Adipocyte (in vitro differentiated cells): ENCODE measurements around the gene HMOX1.
"Not testable (repeated sequence)": the region's sequence is repeated elsewhere in the genome, so short reads cannot be mapped to it uniquely, and the experiment has no call there.

Source experiments
- DNase-seq: peaks from one replicate; pipeline ENCODE4 v3.0.0-alpha.2; 2015; ENCODE audit warnings: low read depth
- H3K27me3 ChIP-seq: replicated peaks from 2 replicates; pipeline ENCODE4 v1.7.0; 2013; ENCODE audit warnings: mild to moderate bottlenecking, low read length, moderate library complexity; ENCODE audit not compliant: control insufficient read depth, insufficient read depth
- H3K36me3 ChIP-seq: 2 replicates; pipeline ENCODE4 v1.7.0; 2013; ENCODE audit warnings: low read length, mild to moderate bottlenecking, moderate library complexity; ENCODE audit not compliant: control insufficient read depth, insufficient read depth, severe bottlenecking
- H3K4me1 ChIP-seq: 2 replicates; pipeline ENCODE4 v1.7.0; 2013; ENCODE audit warnings: mild to moderate bottlenecking, low read length, moderate library complexity; ENCODE audit not compliant: control insufficient read depth, insufficient read depth
- H3K4me3 ChIP-seq: 2 replicates; pipeline ENCODE4 v1.7.0; 2013; ENCODE audit warnings: mild to moderate bottlenecking, low read length, moderate library complexity
- H3K9ac ChIP-seq: 2 replicates; pipeline ENCODE4 v1.7.0; 2013; ENCODE audit warnings: mild to moderate bottlenecking, low read length, moderate library complexity
- H3K9me3 ChIP-seq: 2 replicates; pipeline ENCODE4 v1.7.0; 2013; ENCODE audit warnings: mild to moderate bottlenecking, low read length, moderate library complexity; ENCODE audit not compliant: control insufficient read depth

Gene HMOX1

DNA sequence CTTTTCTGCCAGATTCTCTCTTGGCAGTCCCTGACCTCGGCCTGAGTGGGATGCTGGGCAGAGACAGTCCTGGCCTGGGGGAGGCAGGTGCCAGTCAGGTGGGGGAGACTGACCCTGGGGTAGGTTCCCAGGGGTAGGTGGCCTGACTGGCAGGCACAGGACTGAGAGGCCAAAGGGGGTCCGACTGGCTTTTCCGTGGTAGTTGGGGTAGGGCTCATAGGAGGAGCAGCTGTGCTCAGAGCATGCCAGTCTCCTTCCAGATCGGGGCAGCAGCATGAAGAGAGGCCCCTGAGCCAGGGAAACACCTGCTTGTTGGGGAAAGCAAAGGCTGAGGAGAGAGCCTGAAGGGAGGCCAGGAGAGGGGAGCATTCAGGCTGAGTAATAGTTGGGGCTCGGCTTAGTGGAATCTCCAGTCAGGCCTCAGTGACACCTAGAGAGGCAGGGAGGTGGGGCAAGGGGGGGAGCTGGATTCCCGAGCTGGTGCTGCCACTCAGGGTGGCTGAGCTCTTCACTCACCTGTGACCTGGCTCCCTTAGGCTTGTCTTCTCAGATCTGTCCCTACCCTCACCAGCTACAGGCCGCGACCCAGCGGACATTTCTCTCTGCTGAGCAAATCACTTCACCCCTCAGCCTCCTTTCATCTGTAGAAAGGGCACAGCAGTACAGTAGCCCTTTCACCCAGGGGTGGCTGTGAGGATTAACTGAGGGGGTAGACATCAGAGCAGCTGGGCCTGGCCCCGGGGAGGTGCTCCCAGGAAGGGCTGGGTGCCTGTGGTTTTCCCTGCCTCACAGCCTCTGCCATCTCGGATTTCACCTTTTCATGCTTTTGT, 45.3 kb downstream of the HMOX1 start:
- H3K36me3 ChIP-seq: no peaks in the 10 kb centered on the region
- H3K9ac ChIP-seq: no peak overlapping the region
- H3K9me3 ChIP-seq: no peaks in the 10 kb centered on the region
- H3K27me3 ChIP-seq: no peaks in the 10 kb centered on the region
- H3K4me1 ChIP-seq: peaks cover 3% of the 10 kb centered on the region
- no peak overlapping the region for H3K4me3 ChIP-seq
- peak; percentile 52 for DNase-seq

DNA sequence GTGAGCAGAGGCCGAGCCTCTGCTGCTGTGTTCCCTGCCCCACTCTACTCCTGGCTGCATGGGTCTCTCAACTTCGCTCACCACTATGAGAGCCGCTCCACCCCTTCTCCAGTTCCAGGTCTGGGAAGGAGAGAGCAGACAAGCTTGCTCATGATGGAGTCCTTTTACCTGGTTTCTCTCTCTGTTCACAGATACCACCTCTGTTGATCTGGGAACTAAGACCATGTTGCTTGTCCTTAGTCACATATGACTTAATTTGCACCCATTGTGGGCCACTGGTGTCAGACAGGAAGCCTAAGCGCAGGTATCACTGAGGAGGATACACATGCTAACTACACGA, 45.9 kb downstream of the HMOX1 start:
- no peak overlapping the region for H3K4me3 ChIP-seq
- DNase-seq: no peak
- peaks cover 8% of the 10 kb centered on the region for H3K4me1 ChIP-seq
- H3K27me3 ChIP-seq: no peaks in the 10 kb centered on the region
- no peaks in the 10 kb centered on the region for H3K36me3 ChIP-seq
- no peak overlapping the region for H3K9ac ChIP-seq
- no peaks in the 10 kb centered on the region for H3K9me3 ChIP-seq

DNA sequence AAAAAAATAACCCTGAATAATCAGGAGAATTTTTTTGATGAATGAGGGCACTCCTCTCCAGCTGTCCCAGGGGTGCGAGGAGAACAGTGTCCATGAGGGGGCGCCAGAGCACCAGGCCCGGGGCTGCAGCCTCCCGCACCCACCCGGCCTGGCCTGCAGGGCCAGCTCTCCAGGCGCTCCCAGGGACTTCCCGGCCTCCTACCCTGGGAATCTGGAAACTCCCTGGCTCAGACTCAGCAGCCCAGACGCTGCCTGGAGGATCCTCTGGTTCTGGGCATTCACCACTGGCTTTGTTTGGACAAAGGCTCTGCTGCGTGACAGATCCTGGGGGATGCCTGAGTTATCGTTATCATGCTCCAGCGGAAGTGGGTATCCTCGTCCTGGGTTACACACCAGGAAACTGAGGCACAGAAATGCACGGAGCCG, 50.0 kb downstream of the HMOX1 start:
- peaks cover 8% of the 10 kb centered on the region for H3K4me1 ChIP-seq
- DNase-seq: peak; percentile 95
- peaks cover 14% of the 10 kb centered on the region for H3K9me3 ChIP-seq
- no peak overlapping the region for H3K4me3 ChIP-seq
- H3K27me3 ChIP-seq: no peaks in the 10 kb centered on the region
- H3K9ac ChIP-seq: peak overlapping the region; percentile 6
- H3K36me3 ChIP-seq: no peaks in the 10 kb centered on the region

DNA sequence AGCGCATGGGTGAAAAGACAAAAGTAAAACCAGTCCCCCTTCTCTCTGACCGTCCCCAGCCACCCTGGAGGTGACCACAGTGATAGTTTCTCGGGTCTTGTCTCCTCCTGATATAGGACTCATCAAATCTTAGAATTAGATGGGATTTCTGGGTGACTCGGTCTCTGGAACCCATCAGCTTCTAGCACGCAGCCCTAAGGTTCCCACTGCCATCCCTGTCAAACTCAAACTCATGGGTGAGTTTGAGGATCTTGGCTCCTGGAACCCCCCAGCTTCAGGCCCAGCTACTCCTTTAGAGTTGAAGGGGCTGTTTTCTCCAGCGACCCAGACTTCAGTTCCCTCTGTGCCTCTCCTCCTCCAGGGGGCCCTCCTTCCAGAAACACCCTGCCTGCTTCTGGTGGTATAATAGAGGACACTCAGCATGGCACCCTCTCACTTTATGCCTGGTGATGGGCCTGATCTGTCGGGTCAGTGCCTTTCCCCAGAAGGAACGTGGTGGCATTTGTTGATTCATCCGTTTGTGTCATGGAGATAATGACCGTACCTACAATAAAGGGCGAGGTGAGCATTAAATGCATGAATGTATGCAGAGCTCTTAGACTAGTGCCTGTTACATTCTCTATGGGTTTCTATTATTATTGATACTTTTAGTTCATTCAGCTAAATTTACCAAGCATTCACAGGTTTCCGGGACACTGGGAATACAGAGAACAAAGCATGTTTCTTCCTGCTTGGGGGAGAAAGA, 50.8 kb downstream of the HMOX1 start:
- H3K4me3 ChIP-seq: no peak overlapping the region
- H3K9me3 ChIP-seq: peaks cover 14% of the 10 kb centered on the region
- H3K9ac ChIP-seq: peak overlapping the region; percentile 6
- no peaks in the 10 kb centered on the region for H3K36me3 ChIP-seq
- DNase-seq: no peak
- H3K4me1 ChIP-seq: peaks cover 8% of the 10 kb centered on the region
- no peaks in the 10 kb centered on the region for H3K27me3 ChIP-seq

DNA sequence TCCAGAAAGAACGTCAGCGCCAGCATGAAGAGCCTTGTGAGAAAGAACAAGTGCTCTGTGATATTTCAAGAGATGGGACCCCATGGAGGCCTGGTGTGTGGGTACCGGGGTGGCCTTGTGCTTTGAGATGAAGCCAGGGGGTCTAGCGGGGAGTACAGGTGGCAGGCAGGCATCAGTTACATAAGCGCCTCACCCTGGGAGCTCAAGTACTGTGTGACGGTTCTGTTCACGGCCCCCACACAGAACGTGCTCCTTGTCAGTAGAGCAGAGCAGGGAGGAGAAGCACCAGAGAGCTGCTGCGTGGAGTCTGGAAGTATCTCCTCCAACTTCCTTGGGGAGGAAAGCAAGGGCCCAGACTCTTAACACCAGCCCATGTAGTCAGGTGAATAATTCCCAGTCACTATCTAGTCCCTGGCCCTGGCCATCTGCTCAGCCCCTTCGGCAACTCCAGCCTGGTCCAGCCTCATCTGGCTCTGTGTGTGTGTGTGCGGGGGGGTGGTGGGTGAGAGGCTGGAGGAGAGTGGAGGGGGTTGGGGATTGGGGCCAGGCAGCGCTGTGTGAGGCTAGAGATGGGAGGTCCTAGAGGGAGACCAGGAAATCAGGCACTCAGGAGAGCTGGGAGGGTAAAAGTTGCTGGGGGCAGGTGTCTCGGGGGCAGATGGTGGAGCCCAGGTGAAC, 51.5 kb downstream of the HMOX1 start:
- Histone ChIP-seq H3K9me3 (peaks cover 14% of the 10 kb centered on the region), H3K36me3 (no peaks in the 10 kb centered on the region), H3K27me3 (no peaks in the 10 kb centered on the region), H3K4me3 (no peak overlapping the region), H3K4me1 (peaks cover 8% of the 10 kb centered on the region), H3K9ac (no peak overlapping the region)
- no peak for DNase-seq

DNA sequence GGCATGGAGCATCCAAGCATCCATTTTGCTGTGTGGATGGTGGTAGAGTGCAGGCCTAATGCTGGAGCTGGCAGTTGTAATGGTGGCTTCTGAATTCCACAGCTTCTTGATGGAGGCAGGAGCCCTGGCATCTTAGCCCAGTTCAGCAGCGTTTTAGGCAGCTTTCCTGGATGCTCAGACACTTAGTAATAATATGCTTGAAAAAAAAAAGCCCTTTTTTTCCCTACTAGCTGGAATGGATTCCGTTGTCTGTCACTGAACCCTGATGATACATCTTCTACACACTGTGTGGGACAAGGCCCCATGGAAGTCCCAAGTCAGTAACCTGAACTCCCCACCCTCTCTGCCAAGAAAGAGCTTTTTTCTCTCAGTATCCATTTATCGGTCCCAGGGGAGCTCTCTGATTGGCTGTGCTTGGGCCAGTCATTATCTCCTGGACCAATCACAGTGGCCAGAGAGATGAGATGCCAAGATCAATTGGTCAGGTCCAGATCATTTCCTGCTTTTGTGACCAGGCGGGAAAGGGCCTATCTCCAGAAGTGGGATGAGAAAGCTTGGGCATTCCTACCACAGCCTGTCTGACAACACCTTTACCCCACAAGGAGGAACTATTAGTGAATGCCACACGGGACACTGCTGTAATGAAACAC, 53.3 kb downstream of the HMOX1 start:
- H3K4me1 ChIP-seq: peaks cover 8% of the 10 kb centered on the region
- DNase-seq: no peak
- H3K9ac ChIP-seq: no peak overlapping the region
- H3K27me3 ChIP-seq: no peaks in the 10 kb centered on the region
- peaks cover 14% of the 10 kb centered on the region for H3K9me3 ChIP-seq
- H3K36me3 ChIP-seq: no peaks in the 10 kb centered on the region
- H3K4me3 ChIP-seq: no peak overlapping the region

DNA sequence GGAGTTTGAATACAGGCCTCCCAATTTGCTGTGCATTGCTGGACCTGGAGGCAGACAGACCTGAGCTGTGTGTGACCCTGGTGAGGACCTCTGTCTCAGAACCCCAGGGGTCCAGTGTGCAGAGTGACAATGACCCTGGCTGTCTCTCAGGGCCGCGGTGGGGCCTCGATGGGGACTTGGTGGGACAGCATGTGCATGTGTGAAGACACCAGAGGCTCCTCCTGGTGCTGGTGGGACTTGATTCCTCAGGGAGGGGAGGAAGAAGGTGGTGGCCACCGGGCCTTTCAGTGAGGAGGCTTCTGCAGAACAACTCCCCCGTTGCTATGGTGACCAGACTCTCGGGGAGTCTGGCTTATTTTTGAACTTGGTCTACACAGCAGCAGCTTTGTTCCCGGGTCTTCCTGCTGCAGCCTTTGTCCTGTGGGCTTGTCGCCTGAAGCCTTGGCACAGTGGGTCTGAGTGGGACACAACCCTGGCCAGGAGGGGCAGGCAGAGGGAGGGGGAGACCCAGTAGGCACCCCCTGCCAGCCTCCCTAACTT, 54.4 kb downstream of the HMOX1 start:
- Histone ChIP-seq H3K9me3 (peaks cover 14% of the 10 kb centered on the region), H3K4me3 (no peak overlapping the region), H3K4me1 (peaks cover 8% of the 10 kb centered on the region), H3K27me3 (no peaks in the 10 kb centered on the region), H3K9ac (no peak overlapping the region), H3K36me3 (no peaks in the 10 kb centered on the region)
- DNase-seq: no peak

DNA sequence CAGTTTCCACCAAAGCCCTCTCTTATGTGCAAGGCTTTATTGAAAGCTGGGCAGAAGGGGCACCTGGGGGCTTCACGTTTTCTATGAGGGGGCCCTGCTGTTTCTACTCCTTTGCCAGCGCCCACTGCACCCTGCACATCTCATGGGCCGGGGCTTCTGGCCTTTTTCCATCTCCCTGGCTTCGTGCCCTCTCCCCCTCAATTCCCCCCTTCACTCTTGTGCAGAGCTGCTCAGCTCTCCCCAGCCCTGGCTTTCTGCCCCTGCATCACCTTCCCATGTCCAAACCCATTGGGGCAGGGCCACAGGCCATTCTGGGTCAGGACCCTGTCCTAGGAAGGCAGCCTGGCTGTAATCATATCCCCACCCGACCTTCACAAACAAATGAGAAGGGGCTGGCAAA, 55.5 kb downstream of the HMOX1 start:
- Histone ChIP-seq H3K9ac (no peak overlapping the region), H3K9me3 (peaks cover 14% of the 10 kb centered on the region), H3K4me3 (no peak overlapping the region), H3K27me3 (no peaks in the 10 kb centered on the region), H3K4me1 (peaks cover 3% of the 10 kb centered on the region), H3K36me3 (no peaks in the 10 kb centered on the region)
- no peak for DNase-seq

DNA sequence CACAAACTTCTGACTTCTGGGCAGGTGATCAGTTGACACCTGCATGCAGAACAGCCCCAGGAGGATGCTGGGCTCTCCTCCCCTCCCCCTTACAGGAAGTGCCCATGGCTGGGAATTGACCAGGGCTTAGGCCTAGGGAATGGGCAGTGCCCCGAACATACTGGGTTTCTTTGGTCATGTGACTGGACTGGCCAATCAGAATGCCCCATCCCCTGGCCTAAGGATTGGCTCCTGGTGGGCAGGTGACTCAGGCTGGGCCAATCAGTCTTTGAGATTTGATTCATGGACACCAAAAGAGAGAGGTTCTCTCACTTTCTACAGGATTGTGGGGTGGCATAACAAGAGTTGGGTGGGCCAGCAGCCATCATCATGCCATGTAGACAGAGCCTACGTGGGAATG, 56.2 kb downstream of the HMOX1 start:
- Histone ChIP-seq H3K36me3 (no peaks in the 10 kb centered on the region), H3K9ac (no peak overlapping the region), H3K4me3 (no peak overlapping the region), H3K9me3 (peaks cover 14% of the 10 kb centered on the region), H3K27me3 (no peaks in the 10 kb centered on the region), H3K4me1 (no peaks in the 10 kb centered on the region)
- no peak for DNase-seq

DNA sequence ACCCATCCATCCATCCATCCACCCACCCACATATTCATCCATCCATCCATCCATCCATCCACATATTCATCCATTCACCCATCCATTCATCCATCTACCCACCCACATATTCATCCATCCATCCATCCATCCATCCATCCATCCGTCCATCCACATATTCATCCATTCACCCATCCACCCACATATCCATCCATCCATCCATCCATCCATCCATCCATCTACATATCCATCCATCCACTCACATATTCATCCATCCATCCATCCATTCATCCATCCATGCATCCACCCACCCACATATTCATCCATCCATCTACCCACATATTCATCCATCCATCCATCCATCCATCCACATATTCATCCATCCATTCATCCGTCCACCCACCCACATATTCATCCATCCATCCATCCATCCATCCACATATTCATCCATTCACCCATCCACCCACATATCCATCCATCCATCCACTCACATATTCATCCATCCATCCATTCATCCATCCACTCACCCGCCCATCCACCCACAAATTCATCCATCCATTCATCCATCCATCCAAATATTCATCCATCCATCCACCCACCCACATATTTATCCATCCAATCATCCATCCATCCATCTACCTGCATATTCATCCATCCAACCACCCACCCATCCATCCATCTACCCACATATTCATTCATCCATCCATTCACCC, 57.9 kb downstream of the HMOX1 start:
- H3K27me3 ChIP-seq, H3K4me3 ChIP-seq, H3K36me3 ChIP-seq, DNase-seq, H3K4me1 ChIP-seq, H3K9me3 ChIP-seq, H3K9ac ChIP-seq: not testable (repeated sequence)
